ENCODE results near the gene RBM27. TPM values are rescaled to one million over a fixed set of nuclear protein-coding genes. Genes with fewer than 3 reads are reported as not detected.
"Not testable (repeated sequence)": the region's sequence is repeated elsewhere in the genome, so short reads cannot be mapped to it uniquely, and the experiment has no call there.

Gene RBM27
- total RNA-seq, 2 donors from 2014 or later = 34.0 to 35.8 TPM

GRCh38 chr5:146208916-146209522 lies 5.6 kb downstream of the RBM27 start:
- ATAC-seq (ENCODE audit: insufficient number of reproducible peaks, low FRiP score, low read depth) (no peak), DNase-seq (ENCODE audit: low spot score) (no peak)
- Histone ChIP-seq H3K4me3 (no peak overlapping the region), H3K36me3 (no peaks in the 10 kb centered on the region), H3K27ac (peak overlapping the region in 1 of 2 donors; percentile 23), H3K4me1 (ENCODE audit: control insufficient read depth in 1 of 2, low read depth in 2 of 2) (peaks cover 44 to 70% of the 10 kb centered on the region in 2 donors), H3K27me3 (replicated peaks; ENCODE audit: insufficient read depth) (no peaks in the 10 kb centered on the region), H3K9me3 (no peaks in the 10 kb centered on the region)
- TF ChIP-seq CTCF (IDR thresholded peaks at IDR 0.05) = no peak

DNA sequence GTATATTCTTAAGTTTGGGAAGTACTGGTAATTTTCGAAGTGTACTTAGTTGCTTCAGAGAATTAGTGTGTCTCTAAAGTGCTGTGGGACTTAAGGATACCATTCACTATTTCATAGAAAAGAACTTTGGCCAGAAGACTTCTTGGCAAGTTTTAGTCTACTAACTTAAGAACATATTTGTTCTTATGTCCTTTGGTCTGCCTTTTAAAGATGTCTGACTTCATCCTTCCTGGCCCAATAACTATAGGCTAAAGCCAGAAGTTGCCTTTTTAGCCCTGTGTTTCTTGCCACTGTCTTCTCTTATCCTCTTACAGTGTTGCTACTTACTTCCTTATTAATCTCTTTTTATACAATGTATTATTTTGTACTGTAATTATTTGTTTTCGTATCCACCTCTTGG lies 6.3 kb downstream of the RBM27 start:
- H3K27ac ChIP-seq = peak overlapping the region; percentile 15 to 23
- peaks cover 43 to 70% of the 10 kb centered on the region in 2 donors for H3K4me1 ChIP-seq (ENCODE audit: control insufficient read depth in 1 of 2, low read depth in 2 of 2)
- no peak overlapping the region for H3K4me3 ChIP-seq
- ATAC-seq (ENCODE audit: insufficient number of reproducible peaks, low FRiP score, low read depth) (no peak), DNase-seq (ENCODE audit: low spot score) (no peak)
- no peaks in the 10 kb centered on the region for H3K36me3 ChIP-seq
- no peak for TF ChIP-seq CTCF (IDR thresholded peaks at IDR 0.05)
- no peaks in the 10 kb centered on the region for H3K27me3 ChIP-seq (replicated peaks; ENCODE audit: insufficient read depth)
- no peaks in the 10 kb centered on the region for H3K9me3 ChIP-seq

GRCh38 chr5:146210810-146211209 lies 7.4 kb downstream of the RBM27 start:
- not testable (repeated sequence) for H3K36me3 ChIP-seq; H3K27me3 ChIP-seq (replicated peaks; ENCODE audit: insufficient read depth); DNase-seq (ENCODE audit: low spot score); H3K9me3 ChIP-seq; H3K27ac ChIP-seq; H3K4me3 ChIP-seq; ATAC-seq (ENCODE audit: insufficient number of reproducible peaks, low FRiP score, low read depth)
- peaks cover 33 to 66% of the 10 kb centered on the region in 2 donors for H3K4me1 ChIP-seq (ENCODE audit: control insufficient read depth in 1 of 2, low read depth in 2 of 2)

- H3K27ac ChIP-seq = peak overlapping the region in 1 of 2 donors; percentile 8
- H3K36me3 ChIP-seq = no peaks in the 10 kb centered on the region
- no peak for DNase-seq (ENCODE audit: low spot score)
- no peak for ATAC-seq (ENCODE audit: insufficient number of reproducible peaks, low FRiP score, low read depth)
- no peak for TF ChIP-seq CTCF (IDR thresholded peaks at IDR 0.05)
- peaks cover 25 to 57% of the 10 kb centered on the region in 2 donors for H3K4me1 ChIP-seq (ENCODE audit: control insufficient read depth in 1 of 2, low read depth in 2 of 2)
- H3K4me3 ChIP-seq = no peak overlapping the region
- no peaks in the 10 kb centered on the region for H3K27me3 ChIP-seq (replicated peaks; ENCODE audit: insufficient read depth)
- no peaks in the 10 kb centered on the region for H3K9me3 ChIP-seq
Observed at GRCh38 chr5:146213210-146213826, 9.9 kb downstream of the RBM27 start.

DNA sequence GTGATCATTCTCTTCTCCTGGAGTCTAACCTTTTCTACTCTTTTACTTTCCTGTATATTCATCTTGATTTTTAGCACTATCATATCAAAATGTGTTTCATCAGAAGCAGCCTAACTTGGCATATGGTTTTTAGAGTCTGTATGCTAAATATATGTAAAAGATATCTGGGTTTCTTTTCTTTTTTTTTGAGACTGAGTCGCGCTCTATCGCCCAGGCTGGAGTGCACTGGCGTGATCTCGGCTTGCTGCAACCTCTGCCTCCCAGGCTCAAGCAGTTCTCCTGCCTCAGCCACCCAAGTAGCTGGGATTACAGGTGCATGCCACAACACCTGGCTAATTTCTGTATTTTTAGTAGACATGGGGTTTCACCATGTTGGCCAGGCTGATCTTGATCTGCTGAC lies 11.5 kb downstream of the RBM27 start:
- ATAC-seq (ENCODE audit: insufficient number of reproducible peaks, low FRiP score, low read depth); H3K9me3 ChIP-seq; H3K27ac ChIP-seq; H3K27me3 ChIP-seq (replicated peaks; ENCODE audit: insufficient read depth); DNase-seq (ENCODE audit: low spot score); H3K36me3 ChIP-seq; H3K4me3 ChIP-seq: not testable (repeated sequence)
- peaks cover 24 to 56% of the 10 kb centered on the region in 2 donors for H3K4me1 ChIP-seq (ENCODE audit: control insufficient read depth in 1 of 2, low read depth in 2 of 2)

- H3K36me3 ChIP-seq = no peaks in the 10 kb centered on the region
- H3K4me1 ChIP-seq (ENCODE audit: control insufficient read depth in 1 of 2, low read depth in 2 of 2) = peaks cover 19 to 46% of the 10 kb centered on the region in 2 donors
- H3K27me3 ChIP-seq (replicated peaks; ENCODE audit: insufficient read depth) = no peaks in the 10 kb centered on the region
- ATAC-seq (ENCODE audit: insufficient number of reproducible peaks, low FRiP score, low read depth) (no peak), DNase-seq (ENCODE audit: low spot score) (no peak)
- H3K9me3 ChIP-seq = no peaks in the 10 kb centered on the region
- no peak overlapping the region for H3K4me3 ChIP-seq
- H3K27ac ChIP-seq = no peak overlapping the region
- TF ChIP-seq CTCF (IDR thresholded peaks at IDR 0.05) = no peak
Observed at GRCh38 chr5:146218168-146218567, 14.8 kb downstream of the RBM27 start.

All from thoracic aorta (tissue), 2 donors.